GM15510 (cell line): ENCODE measurements around the gene NOD2.

ENCODE experiments used
- POLR2A ChIP-seq: IDR thresholded peaks from 3 replicates; pipeline ENCODE4 v1.6.1; 2011; ENCODE audit warnings: borderline replicate concordance; ENCODE audit not compliant: insufficient read length; ENCODE audit errors: extremely low read depth

NOD2 gene

GRCh38 chr16:50712560-50712898, 19.1 kb downstream of the NOD2 start:
- no peak for TF ChIP-seq POLR2A

- TF ChIP-seq POLR2A: no peak
These were observed 19.6 kb downstream of the NOD2 start for GRCh38 chr16:50712956-50713355.

- no peak for TF ChIP-seq POLR2A
These were observed 23.7 kb downstream of the NOD2 start for GRCh38 chr16:50717091-50717490.

GRCh38 chr16:50717494-50717893, 24.1 kb downstream of the NOD2 start:
- no peak for TF ChIP-seq POLR2A

GRCh38 chr16:50718061-50718760, 24.8 kb downstream of the NOD2 start:
- no peak for TF ChIP-seq POLR2A

GRCh38 chr16:50718761-50719400, 25.5 kb downstream of the NOD2 start:
- TF ChIP-seq POLR2A: no peak

- no peak for TF ChIP-seq POLR2A
These were observed 26.3 kb downstream of the NOD2 start for GRCh38 chr16:50719401-50720337.

GRCh38 chr16:50721549-50722404, 28.4 kb downstream of the NOD2 start:
- TF ChIP-seq POLR2A: no peak

GRCh38 chr16:50722405-50722737, 29.0 kb downstream of the NOD2 start:
- TF ChIP-seq POLR2A: no peak

GRCh38 chr16:50722960-50723359, 29.6 kb downstream of the NOD2 start:
- no peak for TF ChIP-seq POLR2A

GRCh38 chr16:50724306-50724705, 30.9 kb downstream of the NOD2 start:
- TF ChIP-seq POLR2A: no peak

- TF ChIP-seq POLR2A: no peak
These were observed 38.0 kb downstream of the NOD2 start for GRCh38 chr16:50731130-50731988.

- TF ChIP-seq POLR2A: no peak
These were observed 38.8 kb downstream of the NOD2 start for GRCh38 chr16:50731989-50732832.
